Fibroblast of lung (primary cell): Measurements from ENCODE around the gene CHN1.

Source experiments
- CTCF ChIP-seq, 2 donors: IDR thresholded peaks in 1 of 2; conservative IDR thresholded peaks in 1 of 2; 1 replicate in 1 of 2; 2 replicates in 1 of 2; pipeline ENCODE4 v1.5.1; 2011 to 2012; ENCODE audit warnings: low read length in 2 of 2, control low read depth in 1 of 2, inconsistent platforms in 1 of 2, low read depth in 1 of 2, mild to moderate bottlenecking in 1 of 2
- EZH2 ChIP-seq: IDR thresholded peaks from 2 replicates; pipeline ENCODE4 v1.5.1; 2012; ENCODE audit warnings: low read length, control low read depth, mild to moderate bottlenecking; ENCODE audit errors: missing control alignments

- TF ChIP-seq CTCF (conservative IDR thresholded peaks at IDR 0.05 in 1 of 2, IDR thresholded peaks at IDR 0.05 in 1 of 2; ENCODE audit: low read depth in 1 of 2, low read length in 2 of 2) (no peak), EZH2 (no peak)
Observed at GRCh38 chr2:174856447-174856846, 148.7 kb downstream of the CHN1 start.
